Measurements from ENCODE around the gene PARD3. TPM values are rescaled to one million over a fixed set of nuclear protein-coding genes. Genes with fewer than 3 reads are reported as not detected.

PARD3 gene
- total RNA-seq, 2 donors from 2014 or later = 23.1 to 29.7 TPM

DNA sequence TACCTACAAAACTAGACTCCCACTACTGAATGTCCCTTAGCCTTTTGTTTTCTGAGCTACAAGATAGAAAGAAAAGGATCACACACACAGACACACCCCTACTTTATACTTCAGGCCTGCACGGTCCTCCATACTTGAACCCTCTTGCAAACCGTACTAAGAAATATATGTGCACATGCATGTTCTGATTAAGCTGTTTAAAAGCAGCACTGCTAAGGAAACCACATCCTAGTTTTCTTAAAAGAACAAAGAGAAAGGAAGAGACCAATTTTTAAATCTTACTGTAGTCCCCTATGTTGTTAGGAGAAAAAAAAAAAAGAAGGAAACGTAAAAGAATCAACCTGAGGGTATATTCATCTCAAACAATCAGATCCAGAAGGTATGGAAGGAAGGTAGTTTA is 501.2 kb downstream of the PARD3 start:
- DNase-seq (no peak), ATAC-seq (no peak)
- intact Hi-C loops (cut with DNase I) = no loop called here

DNA sequence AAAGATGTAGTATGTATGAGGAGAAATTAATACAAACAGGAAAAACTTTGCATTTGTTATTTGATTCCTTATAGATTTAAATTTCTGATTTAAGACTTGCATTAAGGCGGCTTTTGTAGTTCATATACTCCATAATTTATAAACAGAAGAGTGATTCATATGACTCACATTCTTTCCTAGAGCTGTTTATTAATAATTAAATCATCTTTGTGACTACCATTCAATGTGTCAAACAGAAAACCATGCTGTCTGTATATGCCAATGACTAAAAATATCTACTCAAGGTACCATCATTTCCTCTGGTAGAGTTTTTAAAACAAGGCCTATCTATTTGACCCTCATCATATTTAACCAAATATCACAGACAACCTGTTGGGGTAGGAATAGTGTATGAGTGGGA is 501.7 kb downstream of the PARD3 start:
- DNase-seq = no peak
- intact Hi-C loops (cut with DNase I) = no loop called here

DNA sequence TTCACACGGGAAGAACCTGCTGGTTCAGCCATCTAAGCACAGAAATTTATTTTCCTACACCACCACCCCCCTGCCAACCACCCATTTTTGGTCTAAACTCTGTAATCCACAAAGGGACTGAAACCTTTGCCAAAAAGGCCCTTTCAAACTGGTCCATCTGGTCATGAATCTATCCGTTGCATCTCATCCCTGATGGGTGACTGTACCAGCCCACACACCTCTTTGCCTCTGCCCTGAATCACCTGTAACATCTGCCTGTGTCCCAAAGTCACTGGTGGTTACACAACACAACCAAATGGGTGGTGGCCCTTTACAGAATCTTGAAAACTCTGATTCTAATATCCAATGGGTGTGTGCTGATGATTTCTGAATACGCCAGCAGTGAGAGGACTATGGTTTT is 503.4 kb downstream of the PARD3 start:
- ATAC-seq (no peak), DNase-seq (no peak)
- intact Hi-C loops (cut with DNase I) = no loop called here

More for the DNA sequence above, 501.7 kb downstream of the PARD3 start:
- no peak for ATAC-seq

DNA sequence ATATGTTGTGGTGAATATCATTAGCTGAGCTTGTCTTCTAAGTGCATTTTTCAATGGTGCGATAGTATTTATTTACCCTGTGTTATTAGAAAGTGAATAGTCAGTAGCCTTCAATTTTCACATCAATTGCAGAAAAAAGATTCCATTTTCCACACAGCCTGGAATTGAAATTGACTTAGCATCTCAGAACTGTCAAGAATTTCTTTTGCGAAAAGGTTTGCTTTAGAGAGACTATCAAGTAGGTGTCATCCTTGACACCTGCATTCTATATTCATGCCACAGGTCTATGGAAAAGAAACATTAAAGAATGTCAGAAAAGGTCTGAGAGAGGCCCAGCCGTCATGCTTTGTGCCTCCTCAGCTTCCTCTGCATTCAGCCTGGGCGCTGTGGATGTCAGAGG is 504.9 kb downstream of the PARD3 start:
- ATAC-seq (no peak), DNase-seq (no peak)
- intact Hi-C loops (cut with DNase I) = no loop called here

DNA sequence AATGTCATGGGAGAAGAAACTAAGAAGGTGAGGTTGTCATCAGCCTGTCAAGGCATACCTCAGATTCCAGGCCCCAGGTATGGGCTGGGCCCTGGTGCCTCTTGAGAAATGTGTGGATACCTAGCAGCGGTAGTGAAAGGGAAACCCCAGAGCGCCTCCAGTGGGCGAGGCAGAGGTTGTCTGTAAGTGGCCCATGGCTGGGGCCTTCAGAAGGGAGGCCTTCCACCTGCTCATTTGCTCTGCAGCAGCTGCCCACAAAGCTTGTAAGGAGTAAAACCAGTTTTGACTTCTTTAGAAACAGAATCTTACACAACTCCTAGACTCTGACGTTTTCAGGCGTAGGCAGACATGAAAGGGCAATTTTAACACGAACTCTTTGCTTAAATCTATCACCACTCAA is 509.9 kb downstream of the PARD3 start:
- intact Hi-C loops (cut with DNase I) = no loop called here
- ATAC-seq (no peak), DNase-seq (no peak)

DNA sequence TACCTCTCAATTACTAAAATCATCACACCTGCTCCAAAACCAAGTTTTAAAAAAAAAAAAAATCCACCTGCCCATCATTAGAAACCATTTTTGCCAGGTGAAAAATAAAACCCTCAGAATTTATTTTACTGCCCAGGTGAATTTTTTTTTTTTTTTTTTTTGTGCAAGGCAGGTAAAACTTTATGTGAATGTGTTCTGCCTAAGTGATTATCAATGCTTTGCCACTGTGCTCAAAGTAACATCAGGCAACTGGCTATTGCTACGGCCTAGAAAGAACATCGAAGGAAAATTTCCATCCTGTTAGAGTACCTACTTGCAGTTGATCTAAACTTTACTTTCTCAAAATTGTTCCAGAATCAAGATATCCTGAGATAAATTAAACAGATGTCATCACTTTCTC is 512.1 kb downstream of the PARD3 start:
- intact Hi-C loops (cut with DNase I) = no loop called here

DNA sequence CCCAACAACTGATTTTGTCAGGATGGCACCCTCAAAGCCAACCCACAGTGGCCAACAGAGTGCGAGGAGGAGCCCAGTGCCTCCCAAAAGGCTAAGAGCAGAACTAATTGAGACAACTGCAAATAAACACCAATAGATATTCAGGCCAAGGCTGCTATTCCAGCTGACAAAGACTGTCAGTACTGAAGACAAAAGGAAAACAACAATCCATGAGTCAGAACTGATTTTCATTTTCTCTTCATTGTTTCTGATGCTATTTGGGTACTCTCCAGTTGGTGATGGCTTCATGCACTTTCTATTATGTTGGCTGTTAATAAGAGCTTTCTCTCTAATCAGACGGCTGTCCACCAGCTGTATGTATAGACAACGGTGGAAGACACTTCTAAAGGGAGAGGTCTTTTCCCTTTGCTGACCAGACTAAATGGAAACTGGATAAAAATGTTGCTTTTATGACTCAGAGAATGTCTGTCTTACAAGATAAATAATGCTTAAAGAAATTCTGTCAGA is 515.9 kb downstream of the PARD3 start:
- DNase-seq (no peak), ATAC-seq (no peak)
- intact Hi-C loops (cut with DNase I) = no loop called here

More for the DNA sequence above, 512.1 kb downstream of the PARD3 start:
- no peak for DNase-seq
- ATAC-seq = no peak

DNA sequence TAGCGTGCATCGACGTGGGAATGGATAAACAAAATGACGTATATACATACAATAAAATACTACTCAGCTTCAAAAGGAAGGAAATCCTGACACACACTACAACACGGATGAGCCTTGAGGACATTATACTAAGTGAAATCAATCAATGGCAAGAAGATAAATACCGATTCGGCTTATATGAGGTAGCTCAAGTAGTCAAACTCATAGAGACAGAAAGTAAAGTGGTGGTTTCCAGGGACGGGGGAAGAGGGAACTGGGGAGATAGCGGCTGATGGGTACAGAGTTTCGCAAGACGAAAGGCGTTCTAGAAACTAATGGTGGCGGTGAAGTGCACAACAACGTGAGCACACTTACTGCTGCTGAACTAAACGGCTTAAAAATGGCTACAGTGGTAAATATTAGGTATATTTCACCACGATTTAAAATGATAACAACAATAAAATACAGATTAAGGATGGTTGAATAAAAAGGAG is 516.7 kb downstream of the PARD3 start:
- ATAC-seq (no peak), DNase-seq (no peak)
- intact Hi-C loops (cut with DNase I) = no loop called here

DNA sequence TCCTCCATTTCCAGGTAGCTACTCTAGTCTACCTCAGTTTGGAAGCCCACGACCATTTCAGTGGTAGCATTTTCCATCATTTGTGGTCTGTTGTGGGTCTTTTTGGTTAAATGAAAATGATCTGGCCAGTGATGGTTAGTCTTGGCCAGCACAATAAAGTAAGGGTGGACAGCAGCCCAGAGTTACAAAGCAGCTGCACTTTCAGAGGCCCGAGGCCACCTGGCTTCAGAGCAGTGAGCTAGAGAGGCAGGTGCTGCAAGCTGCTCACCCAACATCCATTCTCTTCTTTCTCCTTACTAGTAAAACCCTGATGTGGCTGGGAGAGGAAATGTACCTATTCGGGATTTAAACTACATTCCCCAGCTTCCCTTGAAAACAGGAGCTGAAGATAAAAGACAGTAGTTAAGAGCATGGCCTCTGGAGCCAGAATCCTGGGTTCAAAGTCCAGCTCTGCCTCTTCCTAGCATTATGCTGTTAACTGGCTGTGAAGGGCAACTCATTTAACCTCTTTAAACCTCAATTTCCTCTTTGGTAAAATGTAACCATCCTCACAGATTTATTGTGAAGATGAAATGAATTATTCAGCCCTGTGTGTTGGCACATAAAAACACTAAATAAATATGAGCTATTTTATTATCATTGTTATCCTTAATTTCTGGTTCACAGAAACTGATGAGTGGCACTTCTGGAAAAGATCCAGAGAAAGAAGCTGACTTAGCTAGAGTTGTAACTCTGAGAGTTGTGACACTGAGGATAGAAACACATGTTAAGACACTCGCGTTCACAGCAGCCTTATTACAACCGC is 517.4 kb downstream of the PARD3 start:
- no peak for ATAC-seq
- intact Hi-C loops (cut with DNase I) = no loop called here
- DNase-seq = no peak

DNA sequence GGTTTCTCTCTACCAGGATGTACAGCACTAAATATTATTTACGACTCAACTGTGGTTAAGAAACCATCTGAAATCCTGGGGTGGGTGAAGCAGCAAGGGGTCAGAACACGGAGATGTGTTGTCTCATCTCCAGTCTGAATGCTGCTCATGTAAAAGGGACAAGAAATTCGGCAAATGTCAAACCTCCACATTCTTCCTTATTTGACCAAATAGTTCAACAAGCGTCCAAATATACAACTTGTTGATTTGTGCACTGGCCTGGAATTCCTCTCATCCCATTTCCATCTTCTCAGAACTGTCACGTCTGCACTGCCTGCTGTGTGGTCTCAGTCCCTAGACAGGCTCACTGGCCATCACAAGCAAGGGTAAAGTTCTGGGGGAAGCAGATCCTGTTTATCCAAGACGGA is 520.0 kb downstream of the PARD3 start:
- no peak for DNase-seq
- ATAC-seq = no peak
- intact Hi-C loops (cut with DNase I) = no loop called here

DNA sequence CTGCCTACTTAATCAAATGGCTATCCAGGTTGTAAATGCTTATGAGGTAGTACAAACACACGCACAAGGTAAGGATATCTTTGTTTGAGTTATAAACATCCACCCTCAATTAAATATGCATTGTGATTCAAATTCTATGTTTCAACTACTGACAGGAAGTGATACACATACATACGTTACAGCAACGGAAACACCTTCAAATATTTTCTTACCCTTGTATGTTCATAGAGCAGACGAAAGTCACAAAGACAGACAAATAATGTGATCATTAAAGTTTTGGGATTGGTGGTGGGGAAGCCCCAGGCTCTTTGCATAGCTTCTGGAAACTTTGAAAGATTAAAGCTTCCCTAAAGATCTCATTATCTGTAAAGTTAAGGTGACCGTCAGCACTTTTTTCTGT is 521.0 kb downstream of the PARD3 start:
- DNase-seq = no peak
- no peak for ATAC-seq
- intact Hi-C loops (cut with DNase I) = no loop called here

DNA sequence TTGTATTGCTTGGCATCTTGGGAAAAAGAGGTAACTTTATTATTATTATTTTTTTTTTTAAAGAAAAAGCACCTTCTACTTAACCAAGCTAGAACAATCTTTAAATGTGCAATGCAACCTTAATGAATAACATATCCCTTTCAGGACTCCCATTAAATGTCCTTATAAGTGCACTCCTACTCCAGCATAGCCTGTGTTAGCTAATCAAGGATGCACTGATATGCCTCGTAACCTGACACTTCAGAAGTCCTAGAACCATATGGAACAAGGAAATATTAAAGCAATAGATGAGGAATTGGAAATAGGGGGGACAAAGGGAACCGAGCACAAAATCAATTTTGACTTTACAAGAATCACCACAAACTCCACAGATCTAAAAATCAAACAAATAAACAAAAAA is 522.4 kb downstream of the PARD3 start:
- intact Hi-C loops (cut with DNase I) = no loop called here
- ATAC-seq (no peak), DNase-seq (no peak)

DNA sequence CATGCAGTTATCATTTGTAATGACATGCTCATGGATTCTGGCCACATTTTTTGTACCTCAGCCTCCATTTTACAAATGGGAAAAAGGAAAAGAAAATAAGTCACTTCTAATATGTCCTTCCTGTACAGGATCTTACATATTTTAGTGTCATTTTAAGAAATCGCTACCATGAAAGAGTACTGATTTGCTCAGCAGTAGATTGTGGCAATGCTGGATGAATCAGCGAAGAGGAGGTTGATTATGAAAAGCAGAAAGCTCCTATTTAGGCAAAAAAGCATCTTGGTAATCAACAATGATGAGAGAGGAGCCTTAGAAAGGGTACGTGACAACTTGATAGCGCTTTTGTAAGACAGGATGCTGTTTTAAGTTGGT is 522.9 kb downstream of the PARD3 start:
- ATAC-seq (no peak), DNase-seq (no peak)
- intact Hi-C loops (cut with DNase I) = no loop called here

DNA sequence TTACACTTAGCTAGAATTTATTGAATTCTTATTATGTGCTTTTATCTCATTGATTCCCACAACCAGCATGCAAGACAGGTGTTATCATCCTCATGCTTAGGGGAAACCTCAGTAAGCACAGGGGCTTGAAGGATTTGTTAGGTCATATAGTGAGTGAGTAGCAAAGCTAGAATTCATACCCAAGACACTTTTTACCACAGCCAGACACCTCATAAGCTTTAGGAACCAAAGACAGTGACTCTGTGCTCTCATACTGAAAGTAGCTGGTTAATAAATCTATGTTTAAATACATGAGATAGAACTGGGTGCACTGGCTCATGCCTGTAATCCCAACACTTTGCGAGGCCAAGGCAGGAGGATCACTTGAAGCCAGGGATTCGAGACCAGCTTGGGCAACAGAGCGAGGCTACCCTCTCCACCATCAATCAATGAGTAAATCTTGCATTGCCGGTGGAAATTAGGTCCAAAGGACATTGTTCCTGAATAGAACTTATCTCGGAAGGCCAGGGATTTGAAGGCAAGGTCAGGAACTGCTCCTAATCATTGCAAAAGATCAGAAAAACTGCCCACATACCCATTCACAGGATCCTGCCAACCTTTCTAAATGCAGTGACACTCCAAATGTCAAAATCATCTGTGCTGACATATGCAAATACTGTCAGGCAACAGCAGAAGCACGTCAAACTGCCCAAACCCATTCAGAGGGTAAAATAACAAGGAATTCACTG is 523.5 kb downstream of the PARD3 start:
- ATAC-seq = no peak
- DNase-seq = no peak
- intact Hi-C loops (cut with DNase I) = no loop called here

DNA sequence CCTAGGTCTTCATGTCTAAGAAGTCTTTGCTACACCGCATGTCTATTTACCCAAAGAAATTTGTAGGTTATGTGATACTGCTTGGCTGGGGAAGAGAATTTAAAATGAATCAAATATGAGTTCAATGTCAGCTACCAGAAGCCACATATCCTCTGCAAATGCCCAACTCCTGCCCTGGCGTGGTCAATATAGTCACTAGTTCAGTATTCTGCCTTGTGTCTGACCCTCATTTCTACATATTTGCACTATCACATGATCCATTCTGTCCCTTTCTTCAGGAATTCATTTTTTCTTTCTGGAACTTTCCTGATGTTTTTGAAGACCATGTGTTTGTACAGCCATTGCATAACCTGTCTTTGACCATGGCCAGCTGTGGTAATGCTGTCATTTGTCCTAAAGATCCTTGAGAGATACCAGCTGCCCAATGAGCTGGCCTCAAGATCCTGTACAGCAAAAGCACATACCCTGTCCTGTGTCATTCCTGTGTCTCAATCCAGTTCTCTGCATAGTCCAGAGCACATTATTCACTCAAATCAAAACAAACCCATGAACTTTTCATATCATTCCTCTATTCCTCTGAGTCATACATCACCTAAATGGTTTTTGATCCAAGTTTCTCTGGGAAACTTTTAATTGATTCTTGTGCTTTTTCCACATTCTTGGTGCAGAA is 524.5 kb downstream of the PARD3 start:
- ATAC-seq (peak in 1 of 2 donors; percentile 79), DNase-seq (no peak)

DNA sequence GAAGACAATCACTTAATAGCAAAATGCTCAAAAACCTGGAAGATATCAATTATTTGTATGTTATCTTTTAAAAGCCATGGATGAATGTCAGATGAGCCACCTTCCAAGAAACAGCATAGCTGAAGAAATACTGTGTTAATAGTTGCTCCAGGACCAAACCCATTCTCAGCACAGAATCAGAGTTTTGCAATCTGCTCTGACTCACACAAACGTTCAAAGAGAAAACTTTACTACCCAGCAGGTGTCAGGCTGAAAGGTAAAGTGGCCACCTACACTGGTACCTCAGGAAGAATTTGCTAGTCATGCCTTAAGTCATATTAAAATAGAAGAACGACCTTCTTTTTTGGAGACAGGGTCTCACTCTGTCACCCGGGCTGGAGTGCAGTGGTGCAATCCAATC is 526.5 kb downstream of the PARD3 start:
- intact Hi-C loops (cut with DNase I) = no loop called here
- DNase-seq = no peak
- ATAC-seq = peak in 1 of 2 donors; percentile 56

More for the DNA sequence above, 524.5 kb downstream of the PARD3 start:
- intact Hi-C loops (cut with DNase I) = no loop called here

DNA sequence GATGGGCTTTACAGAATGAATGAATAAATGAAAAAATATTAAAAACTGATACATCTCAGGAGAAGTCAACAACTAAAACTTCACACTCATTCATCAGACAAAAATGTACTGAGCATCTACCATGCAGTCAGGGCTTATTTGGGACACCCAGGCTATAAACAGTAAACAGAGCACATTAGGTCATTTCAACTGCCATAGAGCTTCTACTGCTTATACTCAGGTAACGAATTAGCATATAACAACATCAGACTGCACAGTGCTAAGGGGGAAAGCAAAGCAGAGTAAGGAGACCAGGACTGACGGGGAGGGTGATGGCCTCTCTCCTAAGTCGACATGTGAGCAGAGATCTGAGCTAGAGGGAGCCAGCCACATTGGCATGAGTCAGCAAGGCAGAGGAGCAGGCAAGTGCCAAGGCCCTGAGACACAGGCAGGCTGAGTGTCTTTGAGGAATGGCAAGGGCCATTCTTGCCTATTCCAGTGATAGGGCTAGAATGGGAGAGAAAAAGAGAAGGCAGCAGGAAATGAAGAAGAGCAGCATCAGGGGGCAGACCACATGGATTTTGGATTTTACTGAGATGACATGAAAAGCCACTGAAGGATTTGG is 528.9 kb downstream of the PARD3 start:
- peak in 1 of 2 donors; percentile 65 for ATAC-seq
- no peak for DNase-seq
- intact Hi-C loops (cut with DNase I) = no loop called here

DNA sequence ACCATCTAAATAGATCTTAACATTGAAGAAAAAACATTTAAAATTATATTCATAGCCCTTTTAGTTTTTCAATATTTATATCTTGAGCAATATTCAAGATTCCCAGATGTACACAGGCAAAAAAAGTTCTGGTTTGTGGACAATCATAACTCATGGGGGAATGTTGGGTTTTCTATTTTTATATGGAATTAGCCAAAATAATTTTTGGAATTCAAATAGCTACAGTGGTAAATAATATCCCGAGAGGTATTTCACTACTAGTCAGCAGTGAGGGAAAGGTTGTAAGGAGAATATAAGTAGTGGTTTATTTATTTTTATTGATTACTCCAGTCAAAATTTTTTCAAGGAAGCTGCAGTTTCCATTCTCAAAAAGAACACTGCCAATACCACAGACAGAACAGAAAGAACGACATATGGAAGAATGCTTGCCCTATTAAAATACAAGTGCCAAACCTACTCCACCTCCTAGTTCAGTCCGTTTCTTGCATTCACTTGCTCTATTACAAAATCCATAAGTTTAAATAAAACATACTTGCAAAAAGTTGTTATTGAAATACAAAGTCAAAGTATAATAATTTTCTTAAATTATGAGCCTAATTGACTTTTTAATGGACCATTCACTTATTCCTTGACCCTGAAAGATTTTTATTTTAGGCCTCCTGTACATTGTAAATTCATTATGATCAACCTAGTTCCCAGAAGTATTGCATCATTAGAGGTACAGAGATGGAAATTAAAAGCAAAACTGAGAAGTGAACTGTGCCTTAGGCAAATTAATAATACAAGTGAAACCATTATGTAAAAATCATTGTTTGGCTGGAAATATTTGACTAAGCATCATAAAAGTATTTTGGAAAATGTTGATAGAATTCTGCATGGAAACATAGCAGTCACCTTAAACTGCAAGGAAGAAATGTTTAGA is 533.2 kb downstream of the PARD3 start:
- intact Hi-C loops (cut with DNase I) = no loop called here

More for the DNA sequence above, 533.2 kb downstream of the PARD3 start:
- no peak for ATAC-seq
- DNase-seq = no peak
